Tibial artery (tissue), 4 donors: ENCODE data around the gene COL2A1.

ENCODE experiments used
- DNase-seq, 2 donors: peaks; one replicate each; pipeline ENCODE4 v3.0.0-alpha.2; 2019
- H3K27ac ChIP-seq, 2 donors: fragments of 200-600 bp; sonication (generic) in 1 of 2; 1 replicate in 1 of 2; 2 replicates in 1 of 2; pipeline ENCODE4 v1.5.1; 2018 to 2019; ENCODE audit warnings: mild to moderate bottlenecking in 1 of 2
- H3K27me3 ChIP-seq, 2 donors: fragments of 200-600 bp; sonication (generic) in 1 of 2; one replicate each; pipeline versions ENCODE4 v1.5.1 to v1.6.0; 2016 to 2019
- H3K36me3 ChIP-seq, 3 donors: fragments of 200-600 bp; sonication (generic) in 2 of 3; one replicate each; pipeline ENCODE4 v1.5.1; 2016 to 2019; ENCODE audit warnings: mild to moderate bottlenecking in 2 of 3
- H3K4me1 ChIP-seq, 4 donors: fragments of 200-600 bp; sonication (generic) in 2 of 4; 1 replicate in 3 of 4; 2 replicates in 1 of 4; pipeline ENCODE4 v1.5.1; 2016 to 2019
- H3K4me3 ChIP-seq, 2 donors: fragments of 200-600 bp; sonication (generic) in 1 of 2; 1 replicate in 1 of 2; 2 replicates in 1 of 2; pipeline ENCODE4 v1.5.1; 2018 to 2019; ENCODE audit warnings: mild to moderate bottlenecking in 2 of 2
- H3K9me3 ChIP-seq, 3 donors: fragments of 200-600 bp; sonication (generic) in 1 of 3; one replicate each; pipeline ENCODE4 v1.5.1; 2016 to 2019
- CTCF ChIP-seq, 2 experiments: fragments of 200-600 bp in 1 of 2; fragments of 450-650 bp in 1 of 2; IDR thresholded peaks; one replicate each; pipeline ENCODE4 v1.5.1; 2017 to 2019; ENCODE audit warnings: antibody characterized with exemption in 2 of 2, mild to moderate bottlenecking in 1 of 2, moderate library complexity in 1 of 2
- intact Hi-C: fragments of 100-400 bp; cut with DNase I; formaldehyde crosslinking; loops from one replicate; pipeline ENCODE4 v1.15.0; 2023; ENCODE audit warnings: low total_unique reads

The COL2A1 gene

GRCh38 chr12:48034835-48035805, 30.8 kb upstream of the COL2A1 start:
- DNase-seq = no peak

GRCh38 chr12:48033451-48033850, 29.2 kb upstream of the COL2A1 start:
- no peak for TF ChIP-seq CTCF (IDR thresholded peaks at IDR 0.05)
- Histone ChIP-seq H3K27ac (no peak overlapping the region), H3K4me3 (no peak overlapping the region), H3K36me3 (no peaks in the 10 kb centered on the region), H3K4me1 (no peaks in the 10 kb centered on the region), H3K9me3 (no peaks in the 10 kb centered on the region), H3K27me3 (no peaks in the 10 kb centered on the region)
- DNase-seq = no peak
- intact Hi-C loops = no loop called here

More at GRCh38 chr12:48034835-48035805, 30.8 kb upstream of the COL2A1 start:
- Histone ChIP-seq H3K27ac (no peak overlapping the region), H3K9me3 (no peaks in the 10 kb centered on the region), H3K4me1 (no peaks in the 10 kb centered on the region), H3K27me3 (no peaks in the 10 kb centered on the region), H3K4me3 (no peak overlapping the region), H3K36me3 (no peaks in the 10 kb centered on the region)
- no peak for TF ChIP-seq CTCF (IDR thresholded peaks at IDR 0.05)
- intact Hi-C loops = no loop called here

- Histone ChIP-seq H3K9me3 (no peaks in the 10 kb centered on the region), H3K27me3 (no peaks in the 10 kb centered on the region), H3K36me3 (no peaks in the 10 kb centered on the region), H3K27ac (no peak overlapping the region), H3K4me1 (no peaks in the 10 kb centered on the region), H3K4me3 (no peak overlapping the region)
- no peak for DNase-seq
- intact Hi-C loops = no loop called here
- no peak for TF ChIP-seq CTCF (IDR thresholded peaks at IDR 0.05)
These were observed 28.3 kb upstream of the COL2A1 start for GRCh38 chr12:48032597-48032996.

GRCh38 chr12:48031135-48031960, 27.1 kb upstream of the COL2A1 start:
- intact Hi-C loops = no loop called here
- no peak for DNase-seq
- H3K4me3 ChIP-seq = no peak overlapping the region
- H3K4me1 ChIP-seq = no peaks in the 10 kb centered on the region
- H3K27ac ChIP-seq = no peak overlapping the region
- no peaks in the 10 kb centered on the region for H3K9me3 ChIP-seq
- no peaks in the 10 kb centered on the region for H3K36me3 ChIP-seq
- no peak for TF ChIP-seq CTCF (IDR thresholded peaks at IDR 0.05)
- peaks cover 0 to 3% of the 10 kb centered on the region in 2 donors for H3K27me3 ChIP-seq

- Histone ChIP-seq H3K9me3 (no peaks in the 10 kb centered on the region), H3K27me3 (peaks cover 0 to 3% of the 10 kb centered on the region in 2 donors), H3K4me1 (no peaks in the 10 kb centered on the region), H3K4me3 (no peak overlapping the region), H3K36me3 (no peaks in the 10 kb centered on the region), H3K27ac (no peak overlapping the region)
- no peak for TF ChIP-seq CTCF (IDR thresholded peaks at IDR 0.05)
- no peak for DNase-seq
- intact Hi-C loops = no loop called here
These were observed 25.9 kb upstream of the COL2A1 start for GRCh38 chr12:48030173-48030650.
